Activated B cell treated with CpG ODN at 0.5 μM for 24 hours (primary cell): ENCODE measurements around the gene EPN3. TPM values are rescaled to one million over a fixed set of nuclear protein-coding genes. Genes with fewer than 3 reads are reported as not detected.
A peak's percentile ranks its signal among the peaks of the same experiment; 100 is the strongest.

ENCODE experiments used
- ATAC-seq: fragments of 200-7000 bp; cut with Tn5 transposase; one replicate; pipeline ENCODE4 v1.10.0; 2021; ENCODE audit warnings: low read depth, mild to moderate bottlenecking, moderate library complexity
- CTCF ChIA-PET: fragments of 350-600 bp; sonication (Branson Sonifier 250); formaldehyde crosslinking; loops from one replicate; lab custom pipeline; 2021; ENCODE audit warnings: antibody characterized with exemption; lab: Charles Lee
- POLR2A ChIA-PET: fragments of 350-600 bp; sonication (Branson Sonifier 250); formaldehyde crosslinking; loops from one replicate; lab custom pipeline; 2021; ENCODE audit warnings: antibody characterized with exemption; lab: Charles Lee
- DNase-seq: peaks from one replicate; pipeline ENCODE4 v3.0.0; 2022
- H3K27ac Mint-ChIP-seq: one replicate; pipeline ENCODE4 v1.8.0; 2020; ENCODE audit warnings: mixed read lengths
- H3K27me3 Mint-ChIP-seq: one replicate; pipeline ENCODE4 v1.8.0; 2021; ENCODE audit warnings: mixed read lengths
- H3K36me3 Mint-ChIP-seq: one replicate; pipeline ENCODE4 v1.8.0; 2021; ENCODE audit warnings: low read depth, mixed read lengths
- H3K4me1 Mint-ChIP-seq: one replicate; pipeline ENCODE4 v1.8.0; 2021; ENCODE audit warnings: mixed read lengths
- H3K4me3 Mint-ChIP-seq: one replicate; pipeline ENCODE4 v1.8.0; 2020; ENCODE audit warnings: mild to moderate bottlenecking, mixed read lengths
- H3K9me3 Mint-ChIP-seq: one replicate; pipeline ENCODE4 v1.8.0; 2020; ENCODE audit warnings: mixed read lengths
- intact Hi-C: fragments of 100-400 bp; cut with micrococcal nuclease; formaldehyde crosslinking; loops from one replicate; pipeline ENCODE4 v1.15.1; 2024
- total RNA-seq: library from RNA; stranded (reverse); gene quantifications from 2 replicates; pipeline ENCODE4 v1.2.3, GENCODE V29; 2022
- TF ChIP-seq, protein P1 (sequence below): fragments of 200-600 bp; IDR thresholded peaks from one replicate; pipeline ENCODE4 v1.8.0; 2022; ENCODE audit warnings: antibody characterized with exemption, mild to moderate bottlenecking

EPN3 gene
- total RNA-seq, 1 donor from 2014 or later = not detected

DNA sequence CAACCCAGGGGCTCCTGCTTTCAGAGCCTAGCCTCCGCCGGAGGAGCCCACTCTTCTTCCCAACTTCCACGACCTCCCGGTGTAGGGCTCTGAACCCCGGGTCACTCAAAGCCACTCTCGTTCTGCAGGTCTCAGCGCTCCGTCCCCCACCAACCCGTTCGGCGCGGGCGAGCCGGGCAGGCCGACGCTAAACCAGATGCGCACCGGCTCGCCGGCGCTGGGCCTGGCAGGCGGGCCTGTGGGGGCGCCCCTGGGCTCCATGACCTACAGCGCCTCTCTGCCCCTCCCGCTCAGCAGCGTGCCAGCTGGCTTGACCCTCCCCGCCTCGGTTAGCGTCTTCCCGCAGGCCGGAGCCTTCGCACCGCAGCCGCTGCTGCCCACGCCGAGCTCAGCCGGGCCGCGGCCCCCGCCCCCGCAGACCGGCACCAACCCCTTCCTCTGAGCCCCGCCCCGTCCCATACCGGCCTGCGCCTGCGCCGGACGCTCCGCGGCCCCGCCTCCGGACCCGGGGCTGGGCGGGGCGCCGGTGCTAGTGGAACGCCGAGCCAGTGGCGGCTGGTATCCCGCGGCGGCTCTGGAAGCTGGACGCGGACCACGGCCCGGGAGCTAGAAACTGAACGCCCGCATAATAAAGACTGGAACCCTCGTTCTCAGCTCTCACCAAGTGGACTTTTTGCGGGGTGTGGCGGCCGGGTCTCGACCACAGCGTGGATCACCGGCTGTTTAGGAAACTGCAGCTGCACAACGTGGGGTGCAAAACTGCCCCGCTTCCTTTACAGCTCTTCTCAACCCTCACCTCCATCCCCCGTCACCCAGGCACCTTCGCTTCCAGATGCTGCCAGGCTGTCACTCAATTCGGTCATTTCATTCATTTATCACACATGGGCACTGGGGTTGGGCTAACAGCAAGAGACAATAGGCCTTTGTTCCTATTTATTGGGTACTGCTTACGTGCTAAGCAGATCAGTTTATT is 9.5 kb downstream of the EPN3 start:
- Mint-ChIP-seq H3K36me3 (no peaks in the 10 kb centered on the region), H3K27me3 (peaks cover 7% of the 10 kb centered on the region), H3K4me1 (peaks cover 17% of the 10 kb centered on the region), H3K9me3 (no peaks in the 10 kb centered on the region), H3K27ac (peak overlapping the region; percentile 76), H3K4me3 (peak overlapping the region; percentile 85)
- intact Hi-C loops = loop anchor here (1.0 to 10.0 kb wide), 5 partner anchors 18 to 513 kb away; partner anchors contain the start of genes CACNA1G, MYCBPAP and RSAD1
- peak; percentile 92 for DNase-seq
- POLR2A ChIA-PET = interaction anchor here (0.9 to 2.3 kb wide), 5 partner anchors 19 to 325 kb away, joined by 3 to 11 read pairs (median 4); partner anchors contain the start of genes CACNA1G, LRRC59 and TOB1
- TF ChIP-seq, protein P1, sequence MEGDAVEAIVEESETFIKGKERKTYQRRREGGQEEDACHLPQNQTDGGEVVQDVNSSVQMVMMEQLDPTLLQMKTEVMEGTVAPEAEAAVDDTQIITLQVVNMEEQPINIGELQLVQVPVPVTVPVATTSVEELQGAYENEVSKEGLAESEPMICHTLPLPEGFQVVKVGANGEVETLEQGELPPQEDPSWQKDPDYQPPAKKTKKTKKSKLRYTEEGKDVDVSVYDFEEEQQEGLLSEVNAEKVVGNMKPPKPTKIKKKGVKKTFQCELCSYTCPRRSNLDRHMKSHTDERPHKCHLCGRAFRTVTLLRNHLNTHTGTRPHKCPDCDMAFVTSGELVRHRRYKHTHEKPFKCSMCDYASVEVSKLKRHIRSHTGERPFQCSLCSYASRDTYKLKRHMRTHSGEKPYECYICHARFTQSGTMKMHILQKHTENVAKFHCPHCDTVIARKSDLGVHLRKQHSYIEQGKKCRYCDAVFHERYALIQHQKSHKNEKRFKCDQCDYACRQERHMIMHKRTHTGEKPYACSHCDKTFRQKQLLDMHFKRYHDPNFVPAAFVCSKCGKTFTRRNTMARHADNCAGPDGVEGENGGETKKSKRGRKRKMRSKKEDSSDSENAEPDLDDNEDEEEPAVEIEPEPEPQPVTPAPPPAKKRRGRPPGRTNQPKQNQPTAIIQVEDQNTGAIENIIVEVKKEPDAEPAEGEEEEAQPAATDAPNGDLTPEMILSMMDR = no peak
- CTCF ChIA-PET = interaction anchor here (1.0 to 1.8 kb wide), 7 partner anchors 9 to 153 kb away, joined by 3 to 6 read pairs (median 4); partner anchors contain the start of gene CACNA1G
- peak; percentile 86 for ATAC-seq

DNA sequence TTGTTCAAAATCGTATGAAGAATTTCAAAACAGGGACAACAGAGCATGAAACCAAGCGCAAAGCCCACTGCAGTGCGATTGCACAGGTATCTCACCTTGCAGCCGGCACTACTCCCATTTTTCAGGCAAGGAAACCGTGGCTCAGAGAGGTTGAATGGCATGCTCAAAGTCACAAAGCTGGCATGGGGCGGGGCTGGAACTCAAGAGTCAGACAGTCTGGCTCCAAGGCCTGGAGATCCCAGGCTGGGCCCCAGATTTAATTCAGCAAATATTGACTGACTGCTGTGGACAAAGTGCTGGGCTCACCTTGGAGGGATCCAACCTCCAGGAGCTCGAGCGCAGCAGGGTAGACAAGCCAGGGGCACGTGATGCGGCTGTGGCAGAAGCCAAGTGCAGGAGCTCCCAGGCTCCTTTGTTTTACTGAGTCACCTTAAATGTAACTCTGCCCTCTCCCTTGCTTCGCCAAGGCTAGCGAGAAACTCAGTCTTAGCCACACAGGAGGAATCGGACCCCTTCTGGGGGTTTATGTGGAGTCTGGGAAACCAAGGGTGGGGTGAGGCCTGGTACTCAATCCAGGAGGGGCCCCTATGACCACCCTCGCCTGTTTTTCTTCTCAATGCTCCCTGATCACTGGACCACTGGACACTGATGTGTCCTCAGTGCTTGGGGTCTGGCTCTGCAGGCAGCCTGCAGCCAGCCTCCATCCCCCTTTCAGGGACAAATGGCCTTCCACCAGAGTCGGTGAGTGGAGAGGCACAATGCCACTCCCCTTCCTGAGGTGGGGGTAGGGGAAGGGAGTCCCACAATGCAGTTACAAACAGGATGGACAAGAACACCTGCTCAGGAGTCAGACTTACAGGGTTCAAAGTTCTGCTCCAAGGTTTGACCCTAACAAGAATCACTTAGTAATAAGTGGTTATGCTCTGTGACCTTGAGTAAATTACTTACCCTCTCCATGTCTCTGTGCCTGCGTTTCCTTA is 10.6 kb downstream of the EPN3 start:
- intact Hi-C loops = loop anchor here (1.0 to 10.0 kb wide), 4 partner anchors 17 to 512 kb away; partner anchors contain the start of genes CACNA1G, MYCBPAP and RSAD1
- ATAC-seq (no peak), DNase-seq (no peak)
- peak overlapping the region; percentile 76 for H3K27ac Mint-ChIP-seq
- TF ChIP-seq, protein P1 = no peak
- H3K4me3 Mint-ChIP-seq = peak overlapping the region; percentile 85
- H3K9me3 Mint-ChIP-seq = no peaks in the 10 kb centered on the region
- ChIA-PET CTCF (interaction anchor here (0.8 to 1.8 kb wide), 6 partner anchors 16 to 152 kb away, joined by 3 to 6 read pairs (median 4); partner anchors contain the start of gene CACNA1G), POLR2A (interaction anchor here (0.9 to 2.3 kb wide), 4 partner anchors 18 to 324 kb away, joined by 4 to 11 read pairs (median 6); partner anchors contain the start of genes CACNA1G, LRRC59 and TOB1)
- H3K4me1 Mint-ChIP-seq = peaks cover 22% of the 10 kb centered on the region
- no peaks in the 10 kb centered on the region for H3K36me3 Mint-ChIP-seq
- peaks cover 7% of the 10 kb centered on the region for H3K27me3 Mint-ChIP-seq

DNA sequence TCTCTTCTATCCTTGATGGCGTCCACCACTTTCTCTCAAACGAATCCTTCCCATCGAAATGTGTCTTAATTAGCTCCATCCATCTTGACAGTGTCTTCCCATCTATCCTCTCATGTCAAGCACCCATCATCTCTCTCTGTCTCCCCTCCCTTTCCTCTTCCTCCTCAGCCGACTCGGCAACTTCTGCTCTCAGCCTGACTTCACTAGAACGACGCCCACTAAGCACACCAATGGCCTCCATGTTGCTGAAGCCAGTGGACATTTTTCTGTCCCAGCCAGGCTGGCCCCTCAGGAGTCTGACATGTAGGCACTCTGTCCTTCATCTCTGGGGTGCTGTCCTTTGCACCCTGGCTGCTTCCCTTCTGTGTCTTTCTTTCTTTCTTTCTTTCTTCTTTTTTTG is 12.0 kb downstream of the EPN3 start:
- POLR2A ChIA-PET = no interaction called here

DNA sequence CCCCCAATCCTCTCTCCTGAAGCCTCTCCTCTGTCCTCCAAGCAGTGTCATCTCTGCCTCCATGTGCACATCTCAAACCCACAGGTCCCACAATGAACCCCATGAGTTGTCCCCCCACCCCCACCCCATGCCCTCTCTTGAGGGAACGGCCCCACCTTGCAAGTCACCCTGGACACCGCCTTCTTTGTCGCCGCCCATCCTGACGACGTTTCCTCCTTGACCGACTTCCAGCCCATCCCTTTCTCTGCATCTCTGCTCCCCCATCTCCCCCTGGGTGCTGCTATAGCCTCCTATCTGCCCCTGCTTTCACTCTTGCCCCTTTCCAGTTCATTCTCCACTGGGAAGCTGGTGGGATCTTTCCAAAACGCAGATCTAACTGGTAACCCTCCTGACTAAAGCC is 12.8 kb downstream of the EPN3 start:
- TF ChIP-seq, protein P1 = no peak

More for the DNA sequence above, 12.0 kb downstream of the EPN3 start:
- ATAC-seq = no peak
- H3K27ac Mint-ChIP-seq = no peak overlapping the region
- no peaks in the 10 kb centered on the region for H3K9me3 Mint-ChIP-seq
- peaks cover 7% of the 10 kb centered on the region for H3K27me3 Mint-ChIP-seq
- TF ChIP-seq, protein P1 = no peak
- no peak for DNase-seq
- CTCF ChIA-PET = no interaction called here
- intact Hi-C loops = loop anchor here (10.0 kb wide), 1 partner anchor 510 kb away; no protein-coding TSS in a partner anchor
- H3K4me3 Mint-ChIP-seq = peak overlapping the region; percentile 12
- H3K36me3 Mint-ChIP-seq = peaks cover 3% of the 10 kb centered on the region
- H3K4me1 Mint-ChIP-seq = peaks cover 22% of the 10 kb centered on the region

More for the DNA sequence above, 12.8 kb downstream of the EPN3 start:
- Mint-ChIP-seq H3K9me3 (no peaks in the 10 kb centered on the region), H3K36me3 (peaks cover 7% of the 10 kb centered on the region), H3K4me1 (peaks cover 22% of the 10 kb centered on the region), H3K4me3 (no peak overlapping the region), H3K27ac (no peak overlapping the region), H3K27me3 (peaks cover 7% of the 10 kb centered on the region)
- POLR2A ChIA-PET = no interaction called here
- ATAC-seq = no peak
- CTCF ChIA-PET = interaction anchor here (1.8 kb wide), 1 partner anchor 297 kb away, joined by 4 read pairs; no protein-coding TSS in a partner anchor
- DNase-seq = no peak
- intact Hi-C loops = loop anchor here (10.0 kb wide), 1 partner anchor 509 kb away; no protein-coding TSS in a partner anchor
